ENCODE data around the gene PLEKHG4B. TPM values are rescaled to one million over a fixed set of nuclear protein-coding genes. Genes with fewer than 3 reads are reported as not detected.
A peak's percentile ranks its signal among the peaks of the same experiment; 100 is the strongest.

PLEKHG4B gene
- total and polyA plus RNA-seq, 4 donors: 0.05 to 0.21 TPM; not detected in 2

GRCh38 chr5:181160-181559 lies 89.2 kb downstream of the PLEKHG4B start:
- no peaks in the 10 kb centered on the region for H3K9me3 ChIP-seq (ENCODE audit: control insufficient read depth, low read length)
- H3K4me1 ChIP-seq (ENCODE audit: control insufficient read depth in 1 of 2, insufficient read depth in 2 of 2, low read length in 2 of 2): no peaks in the 10 kb centered on the region
- no peaks in the 10 kb centered on the region for H3K27me3 ChIP-seq (ENCODE audit: control insufficient read depth in 1 of 2, insufficient read depth in 2 of 2, low read length in 1 of 2)
- intact Hi-C loops (cut with DNase I): no loop called here
- ATAC-seq (ENCODE audit: low FRiP score) (no peak), DNase-seq (no peak)
- H3K4me3 ChIP-seq (ENCODE audit: low read length in 2 of 2): no peak overlapping the region
- no peak overlapping the region for H3K27ac ChIP-seq (ENCODE audit: low read depth in 1 of 2, low read length in 2 of 2)
- no peaks in the 10 kb centered on the region for H3K36me3 ChIP-seq (ENCODE audit: control insufficient read depth in 1 of 2, insufficient read depth in 2 of 2, low read length in 1 of 2)
- WGBS, 2 donors: 93 to 95% methylated on average over 9 of the region's 9 CpGs

DNA sequence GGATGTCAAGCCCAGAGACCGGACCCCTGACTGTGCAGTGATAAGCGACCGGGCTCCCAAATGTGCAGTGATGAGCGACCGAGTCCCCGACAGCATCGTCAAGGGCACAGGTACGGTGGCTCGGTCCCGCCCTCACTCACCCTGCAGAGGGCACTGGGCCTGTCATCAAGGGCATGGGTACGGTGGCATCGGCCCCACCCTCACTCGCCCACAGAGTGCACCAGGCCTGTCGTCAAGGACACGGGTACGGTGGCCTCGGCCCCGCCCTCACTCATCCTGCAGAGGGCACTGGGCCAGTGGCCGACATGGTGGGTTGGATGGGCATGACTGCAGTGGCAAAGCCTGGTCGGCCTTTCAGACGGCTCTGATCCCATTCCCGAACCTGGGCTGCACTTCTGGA lies 89.6 kb downstream of the PLEKHG4B start:
- 92 to 94% methylated on average over 22 of the region's 22 CpGs for WGBS, 2 donors
- DNase-seq (peak in 1 of 2 donors; percentile 41), ATAC-seq (ENCODE audit: low FRiP score) (no peak)
- Histone ChIP-seq H3K27ac (ENCODE audit: low read depth in 1 of 2, low read length in 2 of 2) (no peak overlapping the region), H3K36me3 (ENCODE audit: control insufficient read depth in 1 of 2, insufficient read depth in 2 of 2, low read length in 1 of 2) (no peaks in the 10 kb centered on the region), H3K4me3 (ENCODE audit: low read length in 2 of 2) (no peak overlapping the region), H3K4me1 (ENCODE audit: control insufficient read depth in 1 of 2, insufficient read depth in 2 of 2, low read length in 2 of 2) (no peaks in the 10 kb centered on the region), H3K27me3 (ENCODE audit: control insufficient read depth in 1 of 2, insufficient read depth in 2 of 2, low read length in 1 of 2) (no peaks in the 10 kb centered on the region), H3K9me3 (ENCODE audit: control insufficient read depth, low read length) (no peaks in the 10 kb centered on the region)
- intact Hi-C loops (cut with DNase I): no loop called here

GRCh38 chr5:182126-182525 lies 90.2 kb downstream of the PLEKHG4B start:
- peak in 1 of 2 donors; percentile 10 for DNase-seq
- no peak for ATAC-seq (ENCODE audit: low FRiP score)
- Histone ChIP-seq H3K4me1 (ENCODE audit: control insufficient read depth in 1 of 2, insufficient read depth in 2 of 2, low read length in 2 of 2) (no peaks in the 10 kb centered on the region), H3K36me3 (ENCODE audit: control insufficient read depth in 1 of 2, insufficient read depth in 2 of 2, low read length in 1 of 2) (no peaks in the 10 kb centered on the region), H3K27me3 (ENCODE audit: control insufficient read depth in 1 of 2, insufficient read depth in 2 of 2, low read length in 1 of 2) (no peaks in the 10 kb centered on the region), H3K4me3 (ENCODE audit: low read length in 2 of 2) (no peak overlapping the region), H3K27ac (ENCODE audit: low read depth in 1 of 2, low read length in 2 of 2) (no peak overlapping the region), H3K9me3 (ENCODE audit: control insufficient read depth, low read length) (no peaks in the 10 kb centered on the region)
- 95 to 96% methylated on average over 12 of the region's 12 CpGs for WGBS, 2 donors
- intact Hi-C loops (cut with DNase I): no loop called here

GRCh38 chr5:184471-184870 lies 92.5 kb downstream of the PLEKHG4B start:
- DNase-seq (no peak), ATAC-seq (ENCODE audit: low FRiP score) (no peak)
- H3K27me3 ChIP-seq (ENCODE audit: control insufficient read depth in 1 of 2, insufficient read depth in 2 of 2, low read length in 1 of 2): no peaks in the 10 kb centered on the region
- no peak overlapping the region for H3K4me3 ChIP-seq (ENCODE audit: low read length in 2 of 2)
- intact Hi-C loops (cut with DNase I): no loop called here
- H3K36me3 ChIP-seq (ENCODE audit: control insufficient read depth in 1 of 2, insufficient read depth in 2 of 2, low read length in 1 of 2): no peaks in the 10 kb centered on the region
- H3K9me3 ChIP-seq (ENCODE audit: control insufficient read depth, low read length): no peaks in the 10 kb centered on the region
- 85% methylated on average over 7 of the region's 7 CpGs for WGBS, 2 donors
- no peaks in the 10 kb centered on the region for H3K4me1 ChIP-seq (ENCODE audit: control insufficient read depth in 1 of 2, insufficient read depth in 2 of 2, low read length in 2 of 2)
- H3K27ac ChIP-seq (ENCODE audit: low read depth in 1 of 2, low read length in 2 of 2): no peak overlapping the region

DNA sequence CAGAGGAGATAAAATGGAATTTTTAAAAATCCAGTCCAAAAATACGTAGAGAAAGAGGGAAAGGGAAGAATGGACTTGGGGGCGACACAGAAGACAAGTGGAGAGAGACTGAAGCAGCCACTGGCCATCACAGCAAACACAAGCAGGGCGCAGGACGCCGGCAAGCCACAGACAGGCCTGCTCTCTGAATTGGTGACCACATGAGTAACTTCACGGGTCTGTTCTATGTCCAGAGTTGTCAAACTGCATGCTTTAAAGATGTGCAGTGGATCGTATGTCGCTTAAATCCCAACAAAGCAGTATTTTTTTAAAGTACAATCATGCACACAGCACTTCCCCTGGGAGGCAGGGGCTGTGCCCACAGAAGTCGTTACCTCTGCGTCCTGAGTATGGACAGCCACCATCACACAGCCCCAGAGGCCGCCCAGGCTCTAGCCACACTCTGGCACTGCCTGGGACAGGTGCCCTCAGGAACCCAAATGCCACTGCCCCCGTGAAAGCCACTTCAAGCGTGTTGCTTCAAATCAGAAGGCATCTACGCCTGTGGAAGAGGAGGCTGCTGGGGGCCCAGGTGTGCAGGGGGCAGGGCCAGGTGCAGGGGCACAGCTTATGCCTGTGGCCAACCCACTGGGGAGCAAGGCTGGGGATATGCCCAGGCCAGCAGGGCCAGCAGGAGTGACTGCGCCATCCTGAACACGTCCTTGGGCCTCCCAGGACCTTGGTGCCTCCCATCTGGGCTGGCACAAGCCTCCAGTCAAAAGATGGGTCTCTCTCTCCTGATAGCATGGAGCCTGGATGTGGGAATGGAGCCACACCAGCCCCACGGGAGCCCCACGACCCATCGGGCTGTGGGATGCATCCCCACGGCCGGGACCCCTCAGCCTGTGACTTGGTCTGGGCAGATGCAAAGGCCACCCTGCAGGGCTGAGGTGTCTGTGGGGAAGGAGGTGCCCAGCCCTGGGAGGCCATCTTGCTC lies 93.4 kb downstream of the PLEKHG4B start:
- H3K9me3 ChIP-seq (ENCODE audit: control insufficient read depth, low read length): no peaks in the 10 kb centered on the region
- ATAC-seq (ENCODE audit: low FRiP score) (no peak), DNase-seq (peak in 1 of 2 donors; percentile 45)
- H3K36me3 ChIP-seq (ENCODE audit: control insufficient read depth in 1 of 2, insufficient read depth in 2 of 2, low read length in 1 of 2): no peaks in the 10 kb centered on the region
- H3K27me3 ChIP-seq (ENCODE audit: control insufficient read depth in 1 of 2, insufficient read depth in 2 of 2, low read length in 1 of 2): no peaks in the 10 kb centered on the region
- H3K27ac ChIP-seq (ENCODE audit: low read depth in 1 of 2, low read length in 2 of 2): no peak overlapping the region
- WGBS, 2 donors: 88 to 91% methylated on average over 21 of the region's 21 CpGs
- intact Hi-C loops (cut with DNase I): no loop called here
- H3K4me3 ChIP-seq (ENCODE audit: low read length in 2 of 2): no peak overlapping the region
- H3K4me1 ChIP-seq (ENCODE audit: control insufficient read depth in 1 of 2, insufficient read depth in 2 of 2, low read length in 2 of 2): no peaks in the 10 kb centered on the region

GRCh38 chr5:186091-187041 lies 94.4 kb downstream of the PLEKHG4B start:
- no peaks in the 10 kb centered on the region for H3K9me3 ChIP-seq (ENCODE audit: control insufficient read depth, low read length)

GRCh38 chr5:187042-187431 lies 95.1 kb downstream of the PLEKHG4B start:
- WGBS, 2 donors: 83 to 86% methylated on average over 13 of the region's 13 CpGs
- no peaks in the 10 kb centered on the region for H3K36me3 ChIP-seq (ENCODE audit: control insufficient read depth in 1 of 2, insufficient read depth in 2 of 2, low read length in 1 of 2)
- intact Hi-C loops (cut with DNase I): no loop called here
- DNase-seq: peak; percentile 29 to 64
- no peaks in the 10 kb centered on the region for H3K4me1 ChIP-seq (ENCODE audit: control insufficient read depth in 1 of 2, insufficient read depth in 2 of 2, low read length in 2 of 2)
- H3K9me3 ChIP-seq (ENCODE audit: control insufficient read depth, low read length): no peaks in the 10 kb centered on the region
- no peak overlapping the region for H3K4me3 ChIP-seq (ENCODE audit: low read length in 2 of 2)
- H3K27ac ChIP-seq (ENCODE audit: low read depth in 1 of 2, low read length in 2 of 2): no peak overlapping the region
- no peaks in the 10 kb centered on the region for H3K27me3 ChIP-seq (ENCODE audit: control insufficient read depth in 1 of 2, insufficient read depth in 2 of 2, low read length in 1 of 2)
- no peak for ATAC-seq (ENCODE audit: low FRiP score)

More at GRCh38 chr5:186091-187041, 94.4 kb downstream of the PLEKHG4B start:
- 91 to 95% methylated on average over 28 of the region's 28 CpGs for WGBS, 2 donors
- intact Hi-C loops (cut with DNase I): no loop called here
- Histone ChIP-seq H3K36me3 (ENCODE audit: control insufficient read depth in 1 of 2, insufficient read depth in 2 of 2, low read length in 1 of 2) (no peaks in the 10 kb centered on the region), H3K4me1 (ENCODE audit: control insufficient read depth in 1 of 2, insufficient read depth in 2 of 2, low read length in 2 of 2) (no peaks in the 10 kb centered on the region), H3K27me3 (ENCODE audit: control insufficient read depth in 1 of 2, insufficient read depth in 2 of 2, low read length in 1 of 2) (no peaks in the 10 kb centered on the region), H3K27ac (ENCODE audit: low read depth in 1 of 2, low read length in 2 of 2) (no peak overlapping the region), H3K4me3 (ENCODE audit: low read length in 2 of 2) (no peak overlapping the region)
- peak in 1 of 2 donors; percentile 40 for DNase-seq
- no peak for ATAC-seq (ENCODE audit: low FRiP score)

GRCh38 chr5:187617-188451 lies 95.9 kb downstream of the PLEKHG4B start:
- Histone ChIP-seq H3K27ac (ENCODE audit: low read depth in 1 of 2, low read length in 2 of 2) (no peak overlapping the region), H3K4me3 (ENCODE audit: low read length in 2 of 2) (no peak overlapping the region), H3K9me3 (ENCODE audit: control insufficient read depth, low read length) (no peaks in the 10 kb centered on the region), H3K4me1 (ENCODE audit: control insufficient read depth in 1 of 2, insufficient read depth in 2 of 2, low read length in 2 of 2) (no peaks in the 10 kb centered on the region), H3K36me3 (ENCODE audit: control insufficient read depth in 1 of 2, insufficient read depth in 2 of 2, low read length in 1 of 2) (no peaks in the 10 kb centered on the region), H3K27me3 (ENCODE audit: control insufficient read depth in 1 of 2, insufficient read depth in 2 of 2, low read length in 1 of 2) (no peaks in the 10 kb centered on the region)
- DNase-seq (peak; percentile 52 to 71), ATAC-seq (ENCODE audit: low FRiP score) (no peak)
- 50 to 57% methylated on average over 20 to 21 of the region's 21 CpGs for WGBS, 2 donors
- intact Hi-C loops (cut with DNase I): no loop called here

Measured in aorta (tissue), 5 donors.